22Rv1 (cell line): ENCODE data around the gene ZSCAN21.

Experiments
- ZFX ChIP-seq: fragments of 450-650 bp; IDR thresholded peaks from 2 replicates; pipeline ENCODE4 v1.6.1; 2017; ENCODE audit warnings: antibody characterized with exemption, borderline replicate concordance
- TF ChIP-seq, protein P1 (sequence below): fragments of 450-650 bp; IDR thresholded peaks from 2 replicates; pipeline ENCODE4 v1.5.1; 2017; ENCODE audit warnings: mild to moderate bottlenecking

DNA sequence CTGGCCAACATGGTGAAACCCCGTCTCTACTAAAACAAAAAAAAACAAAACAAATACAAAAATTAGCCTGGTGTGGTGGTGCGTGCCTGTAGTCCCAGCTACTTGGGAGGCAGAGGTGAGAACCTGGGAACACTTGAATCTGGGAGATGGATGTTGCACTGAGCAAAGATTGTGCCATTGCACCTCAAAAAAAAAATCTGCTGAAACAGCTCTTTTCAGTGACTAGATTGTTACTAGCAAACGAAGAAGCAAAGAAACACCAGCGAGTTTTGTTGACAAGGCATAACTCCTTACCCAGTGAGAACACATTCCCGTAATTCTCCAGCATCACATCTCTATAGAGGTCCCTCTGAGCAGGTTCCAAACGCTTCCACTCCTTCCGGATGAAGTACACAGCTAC, 25.3 kb downstream of the ZSCAN21 start:
- TF ChIP-seq, protein P1, sequence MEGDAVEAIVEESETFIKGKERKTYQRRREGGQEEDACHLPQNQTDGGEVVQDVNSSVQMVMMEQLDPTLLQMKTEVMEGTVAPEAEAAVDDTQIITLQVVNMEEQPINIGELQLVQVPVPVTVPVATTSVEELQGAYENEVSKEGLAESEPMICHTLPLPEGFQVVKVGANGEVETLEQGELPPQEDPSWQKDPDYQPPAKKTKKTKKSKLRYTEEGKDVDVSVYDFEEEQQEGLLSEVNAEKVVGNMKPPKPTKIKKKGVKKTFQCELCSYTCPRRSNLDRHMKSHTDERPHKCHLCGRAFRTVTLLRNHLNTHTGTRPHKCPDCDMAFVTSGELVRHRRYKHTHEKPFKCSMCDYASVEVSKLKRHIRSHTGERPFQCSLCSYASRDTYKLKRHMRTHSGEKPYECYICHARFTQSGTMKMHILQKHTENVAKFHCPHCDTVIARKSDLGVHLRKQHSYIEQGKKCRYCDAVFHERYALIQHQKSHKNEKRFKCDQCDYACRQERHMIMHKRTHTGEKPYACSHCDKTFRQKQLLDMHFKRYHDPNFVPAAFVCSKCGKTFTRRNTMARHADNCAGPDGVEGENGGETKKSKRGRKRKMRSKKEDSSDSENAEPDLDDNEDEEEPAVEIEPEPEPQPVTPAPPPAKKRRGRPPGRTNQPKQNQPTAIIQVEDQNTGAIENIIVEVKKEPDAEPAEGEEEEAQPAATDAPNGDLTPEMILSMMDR = no peak
- no peak for TF ChIP-seq ZFX
